SU-DHL-6 (cell line): Measurements from ENCODE around the gene SERPINB6.
"Not testable (repeated sequence)": the region's sequence is repeated elsewhere in the genome, so short reads cannot be mapped to it uniquely, and the experiment has no call there.

ENCODE experiments used
- H2AFZ ChIP-seq: fragments of 200-600 bp; sonication (generic); 2 replicates; pipeline ENCODE4 v1.6.1; 2014; ENCODE audit warnings: low read depth, mild to moderate bottlenecking, moderate library complexity, mixed read lengths, antibody characterized with exemption, low read length; ENCODE audit not compliant: severe bottlenecking
- H3F3A ChIP-seq: fragments of 200-600 bp; shearing (Covaris generic); 2 replicates; pipeline ENCODE4 v1.6.0; 2016; ENCODE audit warnings: antibody characterized with exemption, mild to moderate bottlenecking; ENCODE audit not compliant: insufficient read depth
- H3K27ac ChIP-seq: fragments of 200-600 bp; sonication (generic); 2 replicates; pipeline ENCODE4 v1.5.1; 2016; ENCODE audit warnings: low read depth, mild to moderate bottlenecking, low read length, moderate library complexity, mixed read lengths
- H3K27me3 ChIP-seq: fragments of 200-600 bp; sonication (generic), shearing (Covaris generic); 2 replicates; pipeline ENCODE4 v1.6.0; 2014; ENCODE audit warnings: mild to moderate bottlenecking, low read length
- H3K36me3 ChIP-seq: fragments of 200-600 bp; sonication (generic); 2 replicates; pipeline ENCODE4 v1.6.1; 2014; ENCODE audit warnings: mild to moderate bottlenecking, low read length, mixed read lengths
- H3K4me2 ChIP-seq: fragments of 300-600, 200-600 bp; shearing (Covaris generic), sonication (generic); 2 replicates; pipeline ENCODE4 v1.6.0; 2014; ENCODE audit warnings: low read length, low read depth, mild to moderate bottlenecking; ENCODE audit not compliant: poor library complexity, severe bottlenecking
- H3K4me3 ChIP-seq: fragments of 200-600 bp; sonication (generic); 2 replicates; pipeline ENCODE4 v1.5.1; 2014; ENCODE audit warnings: antibody characterized with exemption, low read length, mild to moderate bottlenecking, mixed read lengths; ENCODE audit not compliant: insufficient read depth, poor library complexity, severe bottlenecking
- H3K79me2 ChIP-seq: fragments of 200-600 bp; sonication (generic); 2 replicates; pipeline ENCODE4 v1.6.1; 2014; ENCODE audit warnings: mild to moderate bottlenecking, low read length, moderate library complexity; ENCODE audit not compliant: insufficient read depth
- H3K9ac ChIP-seq: fragments of 200-600 bp; sonication (generic); 2 replicates; pipeline ENCODE4 v1.7.0; 2014; ENCODE audit warnings: mild to moderate bottlenecking, low read length
- H3K9me2 ChIP-seq: fragments of 200-600 bp; sonication (generic); replicated peaks from 2 replicates; pipeline ENCODE4 v1.6.1; 2014; ENCODE audit warnings: low read length; ENCODE audit not compliant: insufficient read depth
- H3K9me3 ChIP-seq: fragments of 200-600 bp; sonication (generic); 2 replicates; pipeline ENCODE4 v1.6.1; 2014; ENCODE audit warnings: low read length, mixed read lengths; ENCODE audit not compliant: insufficient read depth
- H4K20me1 ChIP-seq: fragments of 200-600 bp; sonication (generic); 2 replicates; pipeline ENCODE4 v1.6.1; 2014; ENCODE audit warnings: low read depth, mild to moderate bottlenecking, antibody characterized with exemption, low read length, moderate library complexity, mixed read lengths
- CTCF ChIP-seq: fragments of 200-600 bp; sonication (generic); IDR thresholded peaks from one replicate; pipeline ENCODE4 v1.5.1; 2017; ENCODE audit warnings: antibody characterized with exemption, mild to moderate bottlenecking, low read length, moderate library complexity; ENCODE audit not compliant: insufficient read depth, poor library complexity, severe bottlenecking
- EZH2phosphoT487 ChIP-seq: fragments of 200-600 bp; sonication (generic), shearing (Covaris generic); conservative IDR thresholded peaks from 2 replicates; pipeline ENCODE4 v1.6.1; 2018; ENCODE audit warnings: mild to moderate bottlenecking, antibody characterized with exemption, low read length, moderate library complexity, mixed read lengths

The SERPINB6 gene

GRCh38 chr6:3011158-3011557 is 39.8 kb upstream of the SERPINB6 start:
- peaks cover 24% of the 10 kb centered on the region for H3K36me3 ChIP-seq
- H3K4me3 ChIP-seq: no peak overlapping the region
- H3K4me2 ChIP-seq: no peak overlapping the region
- H4K20me1 ChIP-seq: no peaks in the 10 kb centered on the region
- H3K79me2 ChIP-seq: no peaks in the 10 kb centered on the region
- H3K9me3 ChIP-seq: peaks cover 17% of the 10 kb centered on the region; the same call in 1 of the 2 replicates
- TF ChIP-seq EZH2phosphoT487 (no peak), CTCF (no peak)
- no peak overlapping the region for H3K9ac ChIP-seq
- no peak overlapping the region for H3K27ac ChIP-seq
- H3K9me2 ChIP-seq: no peaks in the 10 kb centered on the region
- no peaks in the 10 kb centered on the region for H3F3A ChIP-seq
- H2AFZ ChIP-seq: no peak overlapping the region
- H3K27me3 ChIP-seq: no peaks in the 10 kb centered on the region

GRCh38 chr6:3009930-3010329 is 38.6 kb upstream of the SERPINB6 start:
- H3K9ac ChIP-seq: no peak overlapping the region
- H3K9me3 ChIP-seq: peaks cover 17% of the 10 kb centered on the region; the same call in 1 of the 2 replicates
- no peak overlapping the region for H3K4me3 ChIP-seq
- H3K4me2 ChIP-seq: no peak overlapping the region
- no peaks in the 10 kb centered on the region for H3K27me3 ChIP-seq
- TF ChIP-seq EZH2phosphoT487 (no peak), CTCF (no peak)
- H3K79me2 ChIP-seq: no peaks in the 10 kb centered on the region
- H3K9me2 ChIP-seq: no peaks in the 10 kb centered on the region
- H3K27ac ChIP-seq: no peak overlapping the region
- H3F3A ChIP-seq: no peaks in the 10 kb centered on the region
- no peak overlapping the region for H2AFZ ChIP-seq
- no peaks in the 10 kb centered on the region for H4K20me1 ChIP-seq
- H3K36me3 ChIP-seq: peaks cover 24% of the 10 kb centered on the region

GRCh38 chr6:3008712-3009265 is 37.4 kb upstream of the SERPINB6 start:
- not testable (repeated sequence) for H3K9ac ChIP-seq, H3K27ac ChIP-seq, H3K9me2 ChIP-seq, H3K27me3 ChIP-seq, H3K4me3 ChIP-seq, H3K4me2 ChIP-seq, H2AFZ ChIP-seq, H3F3A ChIP-seq, H3K79me2 ChIP-seq, H4K20me1 ChIP-seq
- H3K36me3 ChIP-seq: peaks cover 24% of the 10 kb centered on the region
- H3K9me3 ChIP-seq: peaks cover 17% of the 10 kb centered on the region; the same call in 1 of the 2 replicates

- peaks cover 17% of the 10 kb centered on the region; the same call in 1 of the 2 replicates for H3K9me3 ChIP-seq
- H3K36me3 ChIP-seq: peaks cover 24% of the 10 kb centered on the region
- no peak overlapping the region for H3K9ac ChIP-seq
- H2AFZ ChIP-seq: no peak overlapping the region
- no peak overlapping the region for H3K27ac ChIP-seq
- H3K79me2 ChIP-seq: no peaks in the 10 kb centered on the region
- TF ChIP-seq CTCF: no peak
- no peak for TF ChIP-seq EZH2phosphoT487
- H3K4me3 ChIP-seq: no peak overlapping the region
- no peaks in the 10 kb centered on the region for H3K27me3 ChIP-seq
- no peaks in the 10 kb centered on the region for H4K20me1 ChIP-seq
- no peaks in the 10 kb centered on the region for H3F3A ChIP-seq
- H3K9me2 ChIP-seq: no peaks in the 10 kb centered on the region
- no peak overlapping the region for H3K4me2 ChIP-seq
Observed at GRCh38 chr6:3007571-3007970, 36.2 kb upstream of the SERPINB6 start.
